Fibroblast of the aortic adventitia (primary cell): ENCODE results near the gene HNRNPA1. TPM values are rescaled to one million over a fixed set of nuclear protein-coding genes. Genes with fewer than 3 reads are reported as not detected.
"Not testable (repeated sequence)": the region's sequence is repeated elsewhere in the genome, so short reads cannot be mapped to it uniquely, and the experiment has no call there.

Source experiments
- DNase-seq: peaks from one replicate; pipeline ENCODE4 v3.0.0-alpha.2; 2010; ENCODE audit warnings: low read depth
- H3K4me3 ChIP-seq: 2 replicates; pipeline ENCODE4 v1.5.1; 2011; ENCODE audit warnings: low read depth, mild to moderate bottlenecking, control low read depth, low read length, moderate library complexity
- CTCF ChIP-seq: IDR thresholded peaks from 2 replicates; pipeline ENCODE4 v1.5.1; 2011; ENCODE audit warnings: mild to moderate bottlenecking, low read length, control low read depth, inconsistent platforms; ENCODE audit not compliant: insufficient read depth
- total RNA-seq: library from RNA; depleted of rRNA; stranded (reverse); fragments of >200 nt; gene quantifications from 2 replicates; pipeline ENCODE4 v1.2.3, GENCODE V29; 2012; ENCODE audit warnings: low replicate concordance

Gene HNRNPA1
- total RNA-seq, 1 donor: 435 TPM

- H3K4me3 ChIP-seq: no peak overlapping the region
- no peak for DNase-seq
- TF ChIP-seq CTCF: no peak
These were observed 8.3 kb upstream of the HNRNPA1 start for GRCh38 chr12:54272214-54272613.

GRCh38 chr12:54273981-54274380 lies 6.5 kb upstream of the HNRNPA1 start:
- H3K4me3 ChIP-seq: no peak overlapping the region
- TF ChIP-seq CTCF: no peak
- DNase-seq: no peak

- H3K4me3 ChIP-seq: no peak overlapping the region
- no peak for TF ChIP-seq CTCF
These were observed 4.2 kb upstream of the HNRNPA1 start for GRCh38 chr12:54276368-54276767.

GRCh38 chr12:54277823-54278276 lies 2.7 kb upstream of the HNRNPA1 start:
- peak; percentile 50 for DNase-seq
- H3K4me3 ChIP-seq: peak overlapping the region; percentile 82
- no peak for TF ChIP-seq CTCF

More at GRCh38 chr12:54276368-54276767, 4.2 kb upstream of the HNRNPA1 start:
- no peak for DNase-seq

- peak overlapping the region; percentile 82 for H3K4me3 ChIP-seq
- no peak for DNase-seq
- TF ChIP-seq CTCF: no peak
These were observed 1.3 kb upstream of the HNRNPA1 start for GRCh38 chr12:54279227-54279631.

- peak; percentile 100 for DNase-seq
- no peak for TF ChIP-seq CTCF
- H3K4me3 ChIP-seq: peak within 1 kb of the TSS; percentile 94
These were observed 676 bp upstream of the HNRNPA1 start, which contains the start of gene CBX5 for GRCh38 chr12:54279632-54280467. Gene CBX5, minus strand, starts transcription at chr12:54280122. Its CDS starts 22,472 bp downstream, at chr12:54257650.

GRCh38 chr12:54281261-54281638 lies 724 bp downstream of the HNRNPA1 start:
- not testable (repeated sequence) for DNase-seq
- peak overlapping the region; percentile 94 for H3K4me3 ChIP-seq

- DNase-seq: not testable (repeated sequence)
- peak overlapping the region; percentile 94 for H3K4me3 ChIP-seq
These were observed 1.2 kb downstream of the HNRNPA1 start for GRCh38 chr12:54281694-54282093.
